GM19023 (cell line): ENCODE results near the gene TBC1D22B.

Experiments used
- ATAC-seq: cut with Tn5 transposase; IDR thresholded peaks from one replicate; pipeline ENCODE4 v1.9.1; 2021; ENCODE audit warnings: mild to moderate bottlenecking, moderate library complexity; ENCODE audit not compliant: unreplicated experiment

TBC1D22B gene

DNA sequence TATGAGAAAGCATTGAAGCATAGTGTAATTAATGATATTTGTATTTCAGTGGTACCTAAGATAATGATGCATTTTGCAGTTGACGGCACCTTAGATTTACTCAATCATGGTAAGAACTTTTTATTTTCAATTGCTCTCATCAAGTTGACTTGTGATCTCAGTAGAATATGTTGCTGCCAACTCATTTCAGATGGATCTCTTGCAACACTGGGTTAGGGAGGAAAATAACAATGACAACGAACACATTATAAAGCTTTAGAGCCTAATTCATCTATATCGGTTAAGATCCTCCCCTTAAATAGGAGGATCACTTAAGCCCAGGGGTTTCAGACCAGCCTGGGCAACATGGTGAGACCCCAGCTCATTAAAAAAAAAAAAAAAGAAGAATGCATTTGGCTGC, 18.0 kb upstream of the TBC1D22B start:
- ATAC-seq, result no peak

- no peak for ATAC-seq
Measured at GRCh38 chr6:37239950-37240713, 17.4 kb upstream of the TBC1D22B start.

GRCh38 chr6:37241131-37241530, 16.4 kb upstream of the TBC1D22B start:
- no peak for ATAC-seq

DNA sequence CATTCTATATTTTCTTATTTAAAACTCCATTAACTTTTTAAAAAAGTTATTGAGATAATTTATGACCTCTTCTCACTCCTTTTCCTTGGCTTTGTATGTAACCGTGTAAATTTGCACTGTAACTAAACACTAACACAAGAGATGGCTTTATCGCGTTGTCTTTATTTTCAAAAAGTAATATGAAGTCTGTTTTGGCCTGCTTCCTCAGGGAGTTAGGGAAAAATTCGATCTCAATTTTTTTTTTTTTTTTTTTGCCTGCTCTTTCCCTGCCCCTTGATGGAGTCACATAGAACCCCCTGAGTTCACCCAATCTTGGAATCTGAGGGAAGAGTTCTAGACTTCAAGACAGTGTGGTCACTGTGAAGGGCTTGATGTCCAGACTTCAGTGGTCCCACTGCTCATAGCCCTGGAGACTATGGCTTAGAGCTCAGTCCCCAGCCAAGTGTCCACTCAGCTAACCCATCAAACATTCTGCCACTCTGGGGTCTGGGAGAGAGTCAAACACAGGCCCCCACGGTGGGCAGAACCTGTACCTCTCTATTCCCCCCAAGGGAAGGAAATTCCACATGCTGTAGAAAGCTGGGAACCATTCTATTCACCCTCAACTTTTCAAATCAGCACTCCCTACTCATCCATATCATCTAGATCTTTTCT, 15.7 kb upstream of the TBC1D22B start:
- no peak for ATAC-seq

GRCh38 chr6:37242429-37243052, 15.0 kb upstream of the TBC1D22B start:
- ATAC-seq, result no peak

GRCh38 chr6:37243131-37243815, 14.3 kb upstream of the TBC1D22B start:
- no peak for ATAC-seq

- ATAC-seq, result no peak
Measured at GRCh38 chr6:37243816-37244370, 13.7 kb upstream of the TBC1D22B start.

GRCh38 chr6:37244430-37245310, 12.9 kb upstream of the TBC1D22B start:
- no peak for ATAC-seq

- ATAC-seq, result no peak
Measured at GRCh38 chr6:37251211-37251780, 6.3 kb upstream of the TBC1D22B start.

GRCh38 chr6:37253486-37254007, 4.0 kb upstream of the TBC1D22B start:
- no peak for ATAC-seq

- no peak for ATAC-seq
Measured at GRCh38 chr6:37254881-37255280, 2.7 kb upstream of the TBC1D22B start.

GRCh38 chr6:37256692-37257319, 766 bp upstream of the TBC1D22B start:
- ATAC-seq, result no peak

DNA sequence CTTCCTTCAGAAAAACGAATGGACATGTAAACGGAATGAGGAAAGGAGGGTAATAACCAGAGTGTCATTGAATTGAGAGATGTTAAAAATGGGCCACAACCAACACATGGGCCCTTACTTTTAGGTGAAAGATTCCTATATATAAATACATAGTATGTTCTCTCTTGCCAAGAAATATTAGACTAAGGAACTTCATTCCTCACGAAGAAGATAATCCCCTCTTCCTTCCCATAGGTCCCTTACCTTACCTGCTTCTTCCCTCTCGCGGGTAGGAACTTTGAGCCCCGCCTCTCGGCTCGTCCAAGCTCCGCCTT, 295 bp upstream of the TBC1D22B start:
- ATAC-seq, result no peak

DNA sequence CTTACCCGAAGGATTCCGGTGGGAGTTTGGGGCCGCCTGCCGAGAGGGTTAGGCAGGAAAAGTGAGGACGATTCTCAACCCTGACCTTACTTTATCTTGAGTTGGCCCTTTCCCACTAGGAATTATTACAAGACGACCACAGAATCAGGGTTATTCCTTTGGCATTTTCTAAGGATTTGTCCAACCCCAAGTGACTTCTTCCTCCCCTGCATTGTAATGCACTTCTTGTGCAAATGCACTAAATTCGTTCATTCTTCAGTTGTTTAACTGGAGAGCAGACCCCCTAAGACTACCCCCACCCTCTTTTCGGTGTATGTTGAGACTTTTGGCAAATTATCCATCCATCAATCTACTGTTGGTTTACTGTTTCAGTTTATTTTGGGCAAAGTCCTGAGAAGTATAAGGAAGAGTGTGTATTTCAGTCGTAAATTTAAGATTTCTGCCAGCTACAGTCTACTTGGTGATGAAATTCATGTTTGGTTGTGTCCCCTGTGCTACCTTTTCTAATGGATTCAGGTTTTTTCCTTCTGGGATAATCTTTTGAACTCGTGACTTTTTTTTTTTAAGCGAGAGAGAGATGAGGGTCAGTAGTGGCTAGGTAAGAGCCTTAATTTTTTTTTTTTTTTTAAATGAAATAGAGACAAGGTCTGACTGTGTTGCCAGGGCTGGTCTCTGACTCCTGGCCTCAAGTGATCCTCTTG, 983 bp downstream of the TBC1D22B start:
- no peak for ATAC-seq

- no peak for ATAC-seq
Measured at GRCh38 chr6:37259191-37259590, 1.6 kb downstream of the TBC1D22B start.

- no peak for ATAC-seq
Measured at GRCh38 chr6:37260040-37260439, 2.5 kb downstream of the TBC1D22B start.

DNA sequence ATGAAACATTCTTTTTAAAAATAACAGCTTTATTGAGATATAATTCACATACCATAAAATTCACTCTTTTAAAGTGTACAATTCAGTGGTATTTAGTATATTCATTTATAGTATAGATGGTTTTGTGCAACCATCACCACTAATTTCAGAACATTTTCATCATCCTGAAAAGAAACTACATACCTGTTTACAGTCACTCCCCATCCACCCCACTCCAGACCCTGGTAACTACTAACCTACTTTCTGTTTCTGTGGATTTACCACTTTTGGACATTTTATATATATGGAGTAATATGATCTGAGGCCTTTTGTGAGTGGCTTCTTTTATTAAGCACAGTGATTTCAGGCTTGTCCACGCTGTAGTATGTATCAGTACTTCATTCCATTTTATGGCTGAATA, 2.9 kb downstream of the TBC1D22B start:
- ATAC-seq, result no peak

GRCh38 chr6:37261198-37261597, 3.6 kb downstream of the TBC1D22B start:
- ATAC-seq, result no peak
